Uterine smooth muscle cell (primary cell): Measurements from ENCODE around the gene MYOF. TPM values are rescaled to one million over a fixed set of nuclear protein-coding genes. Genes with fewer than 3 reads are reported as not detected.

Source experiments
- total RNA-seq: library from RNA; depleted of rRNA; stranded (reverse); fragments of >200 nt; gene quantifications from 2 replicates; pipeline ENCODE4 v1.2.3, GENCODE V29; 2014

MYOF gene, protein sequence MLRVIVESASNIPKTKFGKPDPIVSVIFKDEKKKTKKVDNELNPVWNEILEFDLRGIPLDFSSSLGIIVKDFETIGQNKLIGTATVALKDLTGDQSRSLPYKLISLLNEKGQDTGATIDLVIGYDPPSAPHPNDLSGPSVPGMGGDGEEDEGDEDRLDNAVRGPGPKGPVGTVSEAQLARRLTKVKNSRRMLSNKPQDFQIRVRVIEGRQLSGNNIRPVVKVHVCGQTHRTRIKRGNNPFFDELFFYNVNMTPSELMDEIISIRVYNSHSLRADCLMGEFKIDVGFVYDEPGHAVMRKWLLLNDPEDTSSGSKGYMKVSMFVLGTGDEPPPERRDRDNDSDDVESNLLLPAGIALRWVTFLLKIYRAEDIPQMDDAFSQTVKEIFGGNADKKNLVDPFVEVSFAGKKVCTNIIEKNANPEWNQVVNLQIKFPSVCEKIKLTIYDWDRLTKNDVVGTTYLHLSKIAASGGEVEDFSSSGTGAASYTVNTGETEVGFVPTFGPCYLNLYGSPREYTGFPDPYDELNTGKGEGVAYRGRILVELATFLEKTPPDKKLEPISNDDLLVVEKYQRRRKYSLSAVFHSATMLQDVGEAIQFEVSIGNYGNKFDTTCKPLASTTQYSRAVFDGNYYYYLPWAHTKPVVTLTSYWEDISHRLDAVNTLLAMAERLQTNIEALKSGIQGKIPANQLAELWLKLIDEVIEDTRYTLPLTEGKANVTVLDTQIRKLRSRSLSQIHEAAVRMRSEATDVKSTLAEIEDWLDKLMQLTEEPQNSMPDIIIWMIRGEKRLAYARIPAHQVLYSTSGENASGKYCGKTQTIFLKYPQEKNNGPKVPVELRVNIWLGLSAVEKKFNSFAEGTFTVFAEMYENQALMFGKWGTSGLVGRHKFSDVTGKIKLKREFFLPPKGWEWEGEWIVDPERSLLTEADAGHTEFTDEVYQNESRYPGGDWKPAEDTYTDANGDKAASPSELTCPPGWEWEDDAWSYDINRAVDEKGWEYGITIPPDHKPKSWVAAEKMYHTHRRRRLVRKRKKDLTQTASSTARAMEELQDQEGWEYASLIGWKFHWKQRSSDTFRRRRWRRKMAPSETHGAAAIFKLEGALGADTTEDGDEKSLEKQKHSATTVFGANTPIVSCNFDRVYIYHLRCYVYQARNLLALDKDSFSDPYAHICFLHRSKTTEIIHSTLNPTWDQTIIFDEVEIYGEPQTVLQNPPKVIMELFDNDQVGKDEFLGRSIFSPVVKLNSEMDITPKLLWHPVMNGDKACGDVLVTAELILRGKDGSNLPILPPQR (N-terminal part only)
- 250 and 346 TPM in 2 replicates for total RNA-seq

DNA sequence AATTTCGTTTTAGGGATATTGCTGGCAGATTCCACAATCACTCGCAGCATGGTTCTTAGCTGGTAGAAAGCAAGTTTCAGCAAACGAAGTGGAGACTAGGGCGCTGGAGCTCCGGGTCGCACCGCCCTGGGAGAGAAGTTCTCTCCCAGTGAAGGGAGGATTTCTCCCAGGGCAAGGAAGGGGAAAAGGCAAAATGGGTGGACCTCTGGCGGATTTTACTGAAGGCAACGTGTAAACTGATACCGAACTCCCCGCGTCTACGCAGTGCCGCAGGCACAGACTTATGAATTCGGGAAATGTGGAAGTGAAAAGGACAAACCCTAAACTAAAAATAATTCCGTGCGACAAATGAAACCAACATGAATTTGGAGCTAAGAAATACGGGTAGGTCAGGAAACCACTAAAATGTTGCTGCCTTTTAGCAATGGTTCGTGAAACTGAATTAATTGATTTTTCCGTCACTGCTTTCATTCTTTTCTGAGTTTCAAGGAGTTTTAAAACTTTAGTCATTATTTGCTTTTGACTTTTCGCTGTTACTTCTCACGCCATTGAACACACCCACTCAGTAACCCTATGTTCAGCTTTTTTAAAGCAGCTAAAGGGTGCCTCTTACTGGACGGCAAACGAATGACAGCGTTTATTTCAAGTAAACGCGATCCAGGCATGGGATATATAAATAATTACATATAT lies at the start of gene MYOF:
Gene MYOF, minus strand, starts transcription at position 190 of the 690 bp plus-strand sequence. Its CDS starts 140 bp downstream, at position 50.

DNA sequence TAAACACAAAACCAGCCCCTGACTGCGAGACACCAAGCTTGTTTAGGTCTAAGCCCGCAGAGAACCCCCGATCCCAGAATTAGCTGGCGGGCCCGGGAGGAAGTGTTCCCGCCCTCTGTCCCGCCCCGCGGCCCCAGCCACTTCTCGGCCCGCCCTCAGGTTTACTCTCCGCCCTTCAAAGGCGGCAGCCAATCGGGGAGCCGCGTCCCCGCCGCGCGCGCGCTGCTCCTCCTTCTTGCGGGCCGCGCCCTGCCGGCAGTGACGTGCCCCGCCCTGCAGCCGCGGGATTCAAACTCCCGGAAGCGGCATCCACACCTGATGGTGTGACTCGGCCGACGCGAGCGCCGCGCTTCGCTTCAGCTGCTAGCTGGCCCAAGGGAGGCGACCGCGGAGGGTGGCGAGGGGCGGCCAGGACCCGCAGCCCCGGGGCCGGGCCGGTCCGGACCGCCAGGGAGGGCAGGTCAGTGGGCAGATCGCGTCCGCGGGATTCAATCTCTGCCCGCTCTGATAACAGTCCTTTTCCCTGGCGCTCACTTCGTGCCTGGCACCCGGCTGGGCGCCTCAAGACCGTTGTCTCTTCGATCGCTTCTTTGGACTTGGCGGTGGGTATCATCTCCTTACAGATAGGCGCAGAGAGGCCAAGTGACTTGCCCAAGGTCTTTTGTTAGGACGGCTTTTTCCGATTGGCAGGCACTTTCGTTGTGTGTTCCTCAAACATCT lies 14.3 kb upstream of the MYOF start, which contains the start of gene CEP55:
Gene CEP55, plus strand, starts transcription at position 291 of the 720 bp plus-strand sequence. CDS start 3,440 bp downstream, outside the sequence.

Other genes with a start within 250 kb of the MYOF start
- gene CEP55, start 14.3 kb upstream of the MYOF start, total RNA-seq, result 26.0 and 117 TPM in 2 replicates
- gene FFAR4, start 84.3 kb upstream of the MYOF start, total RNA-seq, result not detected in 2 replicates
- gene RBP4, start 118.9 kb upstream of the MYOF start, total RNA-seq, result not detected in 2 replicates
- not detected in 2 replicates for gene PDE6C, start 130.2 kb upstream of the MYOF start, total RNA-seq
- 9.5 and 12.5 TPM in 2 replicates for gene FRA10AC1, start 220.3 kb upstream of the MYOF start, total RNA-seq